Activated B cell treated with CpG ODN at 0.5 μM for 24 hours (primary cell): ENCODE data around the gene TM9SF4. TPM values are rescaled to one million over a fixed set of nuclear protein-coding genes. Genes with fewer than 3 reads are reported as not detected.

Source experiments
- ATAC-seq: fragments of 200-7000 bp; cut with Tn5 transposase; one replicate; pipeline ENCODE4 v1.10.0; 2021; ENCODE audit warnings: low read depth, mild to moderate bottlenecking, moderate library complexity
- CTCF ChIA-PET: fragments of 350-600 bp; sonication (Branson Sonifier 250); formaldehyde crosslinking; loops from one replicate; lab custom pipeline; 2021; ENCODE audit warnings: antibody characterized with exemption; lab: Charles Lee
- POLR2A ChIA-PET: fragments of 350-600 bp; sonication (Branson Sonifier 250); formaldehyde crosslinking; loops from one replicate; lab custom pipeline; 2021; ENCODE audit warnings: antibody characterized with exemption; lab: Charles Lee
- DNase-seq: peaks from one replicate; pipeline ENCODE4 v3.0.0; 2022
- H3K27ac Mint-ChIP-seq: one replicate; pipeline ENCODE4 v1.8.0; 2020; ENCODE audit warnings: mixed read lengths
- H3K27me3 Mint-ChIP-seq: one replicate; pipeline ENCODE4 v1.8.0; 2021; ENCODE audit warnings: mixed read lengths
- H3K36me3 Mint-ChIP-seq: one replicate; pipeline ENCODE4 v1.8.0; 2021; ENCODE audit warnings: low read depth, mixed read lengths
- H3K4me1 Mint-ChIP-seq: one replicate; pipeline ENCODE4 v1.8.0; 2021; ENCODE audit warnings: mixed read lengths
- H3K4me3 Mint-ChIP-seq: one replicate; pipeline ENCODE4 v1.8.0; 2020; ENCODE audit warnings: mild to moderate bottlenecking, mixed read lengths
- H3K9me3 Mint-ChIP-seq: one replicate; pipeline ENCODE4 v1.8.0; 2020; ENCODE audit warnings: mixed read lengths
- CTCF ChIP-seq: fragments of 200-600 bp; IDR thresholded peaks from one replicate; pipeline ENCODE4 v1.8.0; 2022; ENCODE audit warnings: antibody characterized with exemption, mild to moderate bottlenecking
- intact Hi-C: fragments of 100-400 bp; cut with micrococcal nuclease; formaldehyde crosslinking; loops from one replicate; pipeline ENCODE4 v1.15.1; 2024
- total RNA-seq: library from RNA; stranded (reverse); gene quantifications from 2 replicates; pipeline ENCODE4 v1.2.3, GENCODE V29; 2022

The TM9SF4 gene
- total RNA-seq, 1 donor from 2014 or later, result 48.1 TPM

GRCh38 chr20:32071395-32072167 lies 37.9 kb upstream of the TM9SF4 start:
- CTCF ChIA-PET, result interaction anchor here (0.8 to 1.9 kb wide), 2 partner anchors 20 to 36 kb away, joined by 3 to 5 read pairs; no protein-coding TSS in a partner anchor
- ATAC-seq (no peak), DNase-seq (no peak)
- TF ChIP-seq CTCF, result no peak
- H3K9me3 Mint-ChIP-seq, result no peaks in the 10 kb centered on the region
- POLR2A ChIA-PET, result interaction anchor here (0.6 to 1.4 kb wide), 7 partner anchors 9 to 110 kb away, joined by 3 to 7 read pairs (median 5); no protein-coding TSS in a partner anchor
- intact Hi-C loops, result no loop called here
- no peak overlapping the region for H3K27ac Mint-ChIP-seq
- H3K27me3 Mint-ChIP-seq, result no peaks in the 10 kb centered on the region
- peaks cover 38% of the 10 kb centered on the region for H3K4me1 Mint-ChIP-seq
- H3K36me3 Mint-ChIP-seq, result peaks cover 80% of the 10 kb centered on the region
- no peak overlapping the region for H3K4me3 Mint-ChIP-seq

GRCh38 chr20:32072168-32072750 lies 37.3 kb upstream of the TM9SF4 start:
- TF ChIP-seq CTCF, result no peak
- CTCF ChIA-PET, result interaction anchor here (1.9 kb wide), 1 partner anchor 19 kb away, joined by 5 read pairs; no protein-coding TSS in a partner anchor
- Mint-ChIP-seq H3K27me3 (no peaks in the 10 kb centered on the region), H3K4me1 (peaks cover 32% of the 10 kb centered on the region), H3K4me3 (no peak overlapping the region), H3K9me3 (no peaks in the 10 kb centered on the region), H3K27ac (no peak overlapping the region), H3K36me3 (peaks cover 79% of the 10 kb centered on the region)
- intact Hi-C loops, result no loop called here
- DNase-seq (no peak), ATAC-seq (no peak)
- POLR2A ChIA-PET, result interaction anchor here (0.6 to 1.4 kb wide), 6 partner anchors 9 to 109 kb away, joined by 3 to 7 read pairs (median 5); no protein-coding TSS in a partner anchor

GRCh38 chr20:32075534-32075933 lies 34.0 kb upstream of the TM9SF4 start:
- no peak for TF ChIP-seq CTCF
- Mint-ChIP-seq H3K9me3 (no peaks in the 10 kb centered on the region), H3K4me1 (peaks cover 5% of the 10 kb centered on the region), H3K4me3 (no peak overlapping the region), H3K36me3 (peaks cover 88% of the 10 kb centered on the region), H3K27ac (no peak overlapping the region), H3K27me3 (no peaks in the 10 kb centered on the region)
- no peak for DNase-seq
- intact Hi-C loops, result no loop called here
- ATAC-seq, result no peak
- ChIA-PET POLR2A (interaction anchor here (1.3 kb wide), 1 partner anchor 23 kb away, joined by 8 read pairs; the partner anchor contains the start of gene HCK), CTCF (interaction anchor here (1.0 to 2.9 kb wide), 2 partner anchors 40 to 223 kb away, joined by 3 to 13 read pairs; no protein-coding TSS in a partner anchor)

- CTCF ChIA-PET, result no interaction called here
- H3K4me1 Mint-ChIP-seq, result no peaks in the 10 kb centered on the region
- no peak overlapping the region for H3K27ac Mint-ChIP-seq
Observed at GRCh38 chr20:32077190-32077589, 32.3 kb upstream of the TM9SF4 start.

More at GRCh38 chr20:32077190-32077589, 32.3 kb upstream of the TM9SF4 start:
- TF ChIP-seq CTCF, result no peak
- intact Hi-C loops, result no loop called here
- Mint-ChIP-seq H3K27me3 (no peaks in the 10 kb centered on the region), H3K36me3 (peaks cover 88% of the 10 kb centered on the region), H3K9me3 (no peaks in the 10 kb centered on the region), H3K4me3 (no peak overlapping the region)
- no peak for DNase-seq
- POLR2A ChIA-PET, result no interaction called here
- no peak for ATAC-seq
